Measurements from ENCODE around the gene AFF3.
"Not testable (repeated sequence)": the region's sequence is repeated elsewhere in the genome, so short reads cannot be mapped to it uniquely, and the experiment has no call there.

The AFF3 gene

DNA sequence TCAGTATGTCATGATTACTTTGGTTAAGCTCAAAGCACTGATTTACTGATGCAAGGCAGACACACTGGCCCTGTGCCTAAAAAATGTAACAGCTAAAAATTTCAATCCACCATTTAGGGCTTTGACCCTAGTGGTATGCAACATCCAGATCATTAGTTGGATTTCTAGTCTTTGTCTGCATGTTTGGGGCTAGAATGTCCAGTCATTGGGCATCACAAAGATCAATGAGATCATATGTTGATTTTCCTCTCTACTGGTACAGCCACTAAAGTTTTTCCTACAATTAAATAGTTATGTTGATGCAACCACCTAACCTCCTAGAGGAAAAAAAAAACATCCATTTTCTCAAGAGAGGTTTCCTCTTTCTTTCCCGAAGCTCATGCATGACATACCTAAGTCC is 599.1 kb downstream of the AFF3 start:
- DNase-seq (ENCODE audit: low spot score): no peak

DNA sequence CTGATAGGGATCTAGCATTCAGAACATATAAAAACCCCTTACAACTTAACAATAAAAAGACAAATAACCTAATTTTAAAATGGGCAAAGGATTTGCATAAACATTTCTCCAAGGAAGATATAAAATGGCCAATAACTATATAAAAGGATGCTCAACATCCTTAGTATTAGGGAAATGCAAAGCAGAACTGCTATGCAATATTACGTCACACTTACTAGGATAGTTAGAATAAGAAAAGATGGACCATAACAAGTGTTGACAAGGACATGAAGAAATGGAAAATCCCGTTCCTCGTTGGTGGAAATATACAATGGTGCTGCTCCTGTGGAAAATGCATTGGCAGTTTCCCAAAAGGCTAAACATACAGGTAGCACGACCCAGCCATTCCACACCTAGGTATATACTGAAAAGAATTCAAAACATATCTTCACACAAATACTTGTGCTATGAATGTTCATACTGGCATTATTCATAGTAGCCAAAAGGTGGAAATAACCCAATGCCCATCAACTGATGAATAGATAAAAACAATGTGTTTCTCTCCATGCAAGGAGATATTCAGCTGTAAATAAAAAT is 604.4 kb downstream of the AFF3 start:
- no peak for DNase-seq (ENCODE audit: low spot score)

DNA sequence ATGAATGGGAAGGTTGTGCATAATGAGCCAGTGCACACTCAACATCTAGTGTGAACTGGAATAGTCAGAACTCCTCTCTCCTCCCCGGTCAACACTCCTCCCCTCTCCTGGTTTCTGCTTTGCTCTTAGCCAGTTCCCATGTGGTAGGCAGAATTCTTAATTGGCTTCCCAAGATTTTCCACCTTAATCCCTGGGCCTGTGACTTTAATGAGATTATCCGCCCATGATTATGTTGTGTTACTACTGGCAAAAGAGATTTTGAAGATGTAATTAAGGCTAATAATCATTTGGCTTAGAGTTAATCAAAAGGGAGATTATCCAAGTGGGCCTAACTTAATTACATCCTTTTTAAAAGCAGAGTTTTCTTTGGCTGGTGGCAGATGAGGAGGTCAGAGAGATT is 618.3 kb downstream of the AFF3 start:
- DNase-seq (ENCODE audit: low spot score): no peak

GRCh38 chr2:99522157-99522556 is 620.2 kb downstream of the AFF3 start:
- no peak for DNase-seq (ENCODE audit: low spot score)

DNA sequence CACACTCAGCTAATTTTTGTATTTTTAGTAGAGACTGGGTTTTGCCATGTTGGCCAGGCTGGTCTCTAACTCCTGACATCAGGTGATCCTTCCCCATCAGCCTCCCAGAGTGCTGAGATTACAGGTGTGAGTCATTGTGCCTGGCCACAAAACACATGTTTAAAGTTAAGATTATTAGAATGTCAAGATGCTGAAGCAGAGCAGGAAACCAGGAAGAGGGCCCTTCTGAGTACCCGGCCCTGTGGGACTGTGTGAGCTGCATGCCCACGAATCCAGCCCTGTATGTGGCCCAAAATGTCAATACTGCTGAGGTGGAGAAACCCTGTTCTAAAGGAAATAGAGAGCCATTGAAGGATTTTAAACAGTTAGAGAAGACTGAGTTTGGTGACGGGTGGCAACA is 621.6 kb downstream of the AFF3 start:
- no peak for DNase-seq (ENCODE audit: low spot score)

DNA sequence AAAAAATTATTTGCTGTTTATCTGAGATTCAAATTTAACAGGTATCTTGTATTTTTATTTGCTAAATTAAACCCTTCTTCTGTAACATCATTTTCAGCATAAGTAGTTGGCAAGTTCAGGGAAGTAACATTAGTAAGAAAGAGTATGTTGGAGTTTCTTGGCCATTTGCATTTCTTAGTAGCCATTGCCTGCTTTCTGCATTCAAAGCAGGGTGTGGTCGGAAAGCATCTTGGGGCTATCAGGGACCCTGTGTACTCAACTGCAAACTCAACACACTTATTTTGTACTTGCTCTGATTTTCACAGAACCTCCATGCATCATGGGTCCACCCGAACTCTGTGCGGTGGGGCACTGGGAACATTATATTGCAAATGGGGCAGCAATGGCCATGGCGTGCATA is 622.2 kb downstream of the AFF3 start:
- DNase-seq (ENCODE audit: low spot score): no peak

GRCh38 chr2:99514357-99514756 is 628.0 kb downstream of the AFF3 start:
- DNase-seq (ENCODE audit: low spot score): no peak

DNA sequence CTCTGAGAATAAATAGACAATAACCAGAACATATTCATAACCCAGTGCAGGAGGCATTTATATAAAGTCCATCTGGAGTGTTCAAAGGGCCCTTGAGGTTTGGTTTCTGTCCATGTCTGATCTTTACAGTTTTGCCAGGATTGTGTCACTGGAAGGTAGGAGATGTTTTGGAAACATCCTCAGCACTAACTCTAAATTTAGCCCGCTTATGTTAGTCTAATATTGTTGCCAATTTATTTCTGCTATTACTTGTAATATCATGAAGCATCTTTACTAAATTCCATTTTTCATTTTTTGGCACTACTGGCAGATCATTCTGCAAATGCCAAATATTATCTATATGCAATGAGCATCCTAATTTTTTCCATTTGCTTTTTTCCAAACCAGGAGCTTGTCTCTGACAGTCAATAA is 630.2 kb downstream of the AFF3 start:
- no peak for DNase-seq (ENCODE audit: low spot score)

GRCh38 chr2:99509387-99509786 is 633.0 kb downstream of the AFF3 start:
- no peak for DNase-seq (ENCODE audit: low spot score)

DNA sequence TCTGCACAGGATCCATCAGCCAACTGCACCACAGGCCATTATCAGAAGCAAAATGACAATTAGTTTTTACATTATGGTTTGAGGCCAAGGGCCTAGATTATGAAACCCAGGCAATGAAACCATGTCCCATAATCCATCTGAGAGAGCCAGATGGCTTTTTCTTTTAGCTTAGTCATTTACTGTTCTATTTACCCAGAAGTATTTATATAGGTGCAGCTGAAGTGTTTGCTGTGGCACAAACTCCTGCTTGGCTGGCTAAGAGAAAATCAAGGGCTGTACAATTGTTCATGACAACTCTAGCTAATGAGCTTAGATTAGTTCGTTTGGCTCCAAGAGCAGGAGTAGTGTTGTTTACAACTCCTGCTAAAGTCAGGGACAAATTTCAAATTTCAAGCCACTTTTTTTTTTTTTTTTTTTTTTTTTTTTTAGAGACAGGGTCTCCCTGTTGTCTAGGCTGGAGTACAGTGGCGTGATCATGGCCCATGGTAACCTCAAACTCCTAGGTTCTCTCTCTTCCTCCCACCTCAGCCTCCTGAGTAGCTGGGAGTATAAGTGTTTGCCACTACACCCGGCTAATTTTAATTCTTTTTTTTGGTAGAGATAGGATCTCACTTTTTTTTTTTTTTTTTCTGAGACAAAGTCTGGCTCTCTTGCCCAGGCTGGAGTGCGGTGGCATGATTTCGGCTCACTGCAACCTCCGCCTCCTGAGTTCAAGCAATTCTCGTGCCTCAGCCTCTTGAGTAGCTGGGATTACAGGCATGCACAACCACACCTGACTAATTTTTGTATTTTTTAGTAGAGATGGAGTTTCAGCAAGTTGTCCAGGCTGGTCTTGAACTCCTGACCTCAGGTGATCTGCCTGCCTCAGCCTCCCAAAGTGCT is 634.2 kb downstream of the AFF3 start:
- DNase-seq (ENCODE audit: low spot score): no peak

DNA sequence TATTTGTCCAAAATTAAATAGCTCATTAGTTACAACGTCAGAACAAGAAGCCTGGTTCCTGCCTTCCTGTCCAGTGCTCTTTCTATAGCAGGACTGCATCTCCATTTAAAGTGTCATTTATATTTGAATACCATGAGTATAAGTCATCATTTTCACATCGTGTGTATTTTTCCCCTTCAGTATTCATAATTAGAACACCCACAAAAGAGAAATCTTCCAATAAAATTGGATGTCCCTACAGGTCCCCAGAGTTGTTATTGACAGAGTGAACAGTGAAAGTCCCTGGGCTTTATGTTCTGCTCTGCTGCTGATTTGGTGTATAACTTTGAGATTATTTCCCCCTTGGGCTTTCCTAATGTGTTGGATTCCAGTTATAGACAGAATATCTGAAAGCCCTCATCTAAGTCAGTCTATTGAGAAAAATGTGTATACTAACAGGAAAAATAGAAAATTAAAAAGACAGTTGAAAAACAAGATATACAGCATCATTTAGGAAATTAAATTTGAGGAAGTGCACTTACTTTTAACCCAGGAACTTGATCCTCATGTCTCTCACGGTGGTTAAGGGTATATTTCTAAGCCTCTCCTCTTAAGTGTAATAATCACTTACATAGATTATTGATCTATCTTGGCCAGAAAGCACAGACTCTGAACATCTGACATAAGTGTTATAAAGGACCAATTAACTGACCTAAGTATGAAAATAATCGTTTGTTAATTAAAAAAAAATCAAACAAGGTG is 637.4 kb downstream of the AFF3 start:
- DNase-seq (ENCODE audit: low spot score): no peak

GRCh38 chr2:99503662-99504416 is 638.6 kb downstream of the AFF3 start:
- DNase-seq (ENCODE audit: low spot score): not testable (repeated sequence)

DNA sequence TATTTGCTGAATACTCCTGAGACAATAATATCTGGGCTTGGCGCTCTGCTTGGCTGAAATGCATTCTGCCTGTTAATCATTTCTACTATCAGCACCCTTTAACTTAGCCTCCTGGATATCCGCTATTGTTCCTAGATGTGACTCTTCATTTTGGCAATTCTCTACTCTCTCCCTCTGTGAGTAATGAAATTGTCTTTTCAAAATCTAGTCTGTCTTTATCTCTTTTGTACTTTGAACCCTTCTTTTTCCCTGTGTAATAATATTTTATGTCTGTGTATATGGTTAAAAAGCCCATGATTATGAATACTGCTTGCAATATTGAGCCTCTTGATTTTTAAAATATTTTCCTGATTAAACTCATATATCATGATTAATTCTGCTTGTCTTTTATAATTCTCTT is 646.4 kb downstream of the AFF3 start:
- no peak for DNase-seq (ENCODE audit: low spot score)

Measured in CD4-positive, alpha-beta T cell treated with Interleukin-6 at 100 ng/mL for 8 hours (primary cell).